ENCODE measurements around the gene B4GALT2. TPM values are rescaled to one million over a fixed set of nuclear protein-coding genes. Genes with fewer than 3 reads are reported as not detected.

The B4GALT2 gene
- total and polyA plus RNA-seq, 9 of the 15 experiments (the other 6 are each of a cell fraction or from before 2014, with no cell fraction given): 1.3 to 86.8 (median 43.8) TPM

DNA sequence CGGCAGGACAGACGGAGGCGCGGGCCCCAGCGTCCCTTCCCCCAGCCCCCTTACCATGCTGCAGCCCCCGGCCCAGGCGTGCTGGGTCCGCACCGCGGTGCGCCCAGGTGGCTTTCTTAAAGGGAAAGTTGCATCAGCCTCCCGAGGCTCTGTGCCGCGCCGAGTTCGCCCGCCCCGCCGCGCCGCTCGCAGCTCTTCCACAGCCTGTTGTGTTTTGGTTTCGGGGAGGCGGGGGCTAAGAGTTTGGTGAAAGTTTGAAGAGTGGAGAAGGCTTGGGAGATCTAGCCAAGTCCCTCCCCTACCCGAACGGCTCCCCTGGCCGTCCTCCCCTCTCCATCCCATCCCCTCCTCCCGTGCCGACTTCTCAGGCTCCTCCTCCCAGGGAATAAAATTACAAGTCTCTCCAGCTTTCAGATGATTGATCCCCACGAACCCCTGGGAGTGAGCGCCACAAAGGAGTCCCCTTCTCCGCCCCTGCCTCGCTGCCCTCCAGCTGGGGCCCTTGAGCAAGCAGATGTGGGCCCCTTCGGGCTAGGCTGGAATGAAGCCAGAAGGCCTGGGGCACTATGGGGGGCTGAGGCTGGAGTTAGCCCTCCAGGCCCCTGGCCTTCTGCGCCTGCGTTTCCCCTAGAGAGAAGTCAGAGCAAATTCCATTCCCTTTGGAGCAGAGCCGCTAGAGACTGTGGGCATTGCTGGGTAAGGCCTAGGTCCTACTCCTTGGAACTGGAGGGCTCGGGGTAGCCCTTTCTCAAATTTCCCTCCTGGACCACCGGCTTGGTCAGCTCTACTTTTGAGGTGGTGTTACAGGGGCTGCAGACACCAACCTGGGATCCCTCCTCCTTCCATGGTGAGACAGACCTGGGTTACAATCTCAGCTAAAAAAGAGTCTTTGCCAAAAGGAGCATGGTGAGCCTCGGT is 52.5 kb downstream of the B4GALT2 start, which contains the start of gene SLC6A9 (continued):
- TF ChIP-seq BRD9 (IDR thresholded peaks at IDR 0.05; ENCODE audit: low read depth, partially characterized antibody) (no peak), PYGO2 (tag; IDR thresholded peaks at IDR 0.05) (no peak), KDM4B (IDR thresholded peaks at IDR 0.05; ENCODE audit: borderline replicate concordance in 2 of 2, low read depth in 1 of 2) (no peak), MAFK (IDR thresholded peaks at IDR 0.05; ENCODE audit: low read length) (no peak), SMARCC2 (IDR thresholded peaks at IDR 0.05; ENCODE audit: low read depth) (no peak), LEF1 (IDR thresholded peaks at IDR 0.05) (no peak), HOXB6 (CRISPR knock-in tag; IDR thresholded peaks at IDR 0.05; ENCODE audit: borderline replicate concordance) (no peak), ZBTB8A (IDR thresholded peaks at IDR 0.05; ENCODE audit: partially characterized antibody) (no peak), TEAD4 (IDR thresholded peaks at IDR 0.05; ENCODE audit: low read length) (no peak), TEAD4 (CRISPR knock-in tag; IDR thresholded peaks at IDR 0.05; ENCODE audit: borderline replicate concordance) (no peak), SMARCE1 (IDR thresholded peaks at IDR 0.05) (peak; percentile 11; the same call in 1 of the 2 replicates), RAD21 (CRISPR knock-in tag; conservative IDR thresholded peaks at IDR 0.05 in 1 of 2, IDR thresholded peaks at IDR 0.05 in 1 of 2) (no peak), ZBTB11 (CRISPR knock-in tag; IDR thresholded peaks at IDR 0.05) (no peak), GTF2E2 (tag; IDR thresholded peaks at IDR 0.05) (no peak), SMC3 (conservative IDR thresholded peaks at IDR 0.05; ENCODE audit: insufficient read depth, low read depth, low read length) (no peak), PHB2 (IDR thresholded peaks at IDR 0.05; ENCODE audit: low read depth) (no peak), LCOR (CRISPR knock-in tag; IDR thresholded peaks at IDR 0.05) (no peak), SMAD3 (CRISPR knock-in tag; conservative IDR thresholded peaks at IDR 0.05) (no peak), ZNF217 (CRISPR knock-in tag; IDR thresholded peaks at IDR 0.05) (no peak), ZNF589 (CRISPR knock-in tag; IDR thresholded peaks at IDR 0.05; ENCODE audit: low read depth) (no peak)
- TF ChIP-seq, protein P1, sequence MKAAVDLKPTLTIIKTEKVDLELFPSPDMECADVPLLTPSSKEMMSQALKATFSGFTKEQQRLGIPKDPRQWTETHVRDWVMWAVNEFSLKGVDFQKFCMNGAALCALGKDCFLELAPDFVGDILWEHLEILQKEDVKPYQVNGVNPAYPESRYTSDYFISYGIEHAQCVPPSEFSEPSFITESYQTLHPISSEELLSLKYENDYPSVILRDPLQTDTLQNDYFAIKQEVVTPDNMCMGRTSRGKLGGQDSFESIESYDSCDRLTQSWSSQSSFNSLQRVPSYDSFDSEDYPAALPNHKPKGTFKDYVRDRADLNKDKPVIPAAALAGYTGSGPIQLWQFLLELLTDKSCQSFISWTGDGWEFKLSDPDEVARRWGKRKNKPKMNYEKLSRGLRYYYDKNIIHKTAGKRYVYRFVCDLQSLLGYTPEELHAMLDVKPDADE (conservative IDR thresholded peaks at IDR 0.05; ENCODE audit: control insufficient read depth, low read depth, low read length): no peak

Measured in K562 (cell line).